Activated CD4-positive, alpha-beta T cell treated with anti-CD3 and anti-CD28 coated beads for 36 hours (primary cell): ENCODE results near the gene ERP44. TPM values are rescaled to one million over a fixed set of nuclear protein-coding genes. Genes with fewer than 3 reads are reported as not detected.
A peak's percentile ranks its signal among the peaks of the same experiment; 100 is the strongest.

Experiments used
- ATAC-seq: fragments of 200-7000 bp; cut with Tn5 transposase; one replicate; pipeline ENCODE4 v1.10.0; 2021; ENCODE audit warnings: mild to moderate bottlenecking, moderate library complexity
- CTCF ChIA-PET: fragments of 350-600 bp; sonication (Branson Sonifier 250); formaldehyde crosslinking; loops from one replicate; lab custom pipeline; 2021; ENCODE audit warnings: antibody characterized with exemption; lab: Charles Lee
- POLR2A ChIA-PET: fragments of 350-600 bp; sonication (Branson Sonifier 250); formaldehyde crosslinking; loops from one replicate; lab custom pipeline; 2021; ENCODE audit warnings: antibody characterized with exemption, inconsistent platforms; lab: Charles Lee
- DNase-seq: peaks from one replicate; pipeline ENCODE4 v3.0.0-alpha.2; 2020
- H3K27ac Mint-ChIP-seq: one replicate; pipeline ENCODE4 v1.8.0; 2021; ENCODE audit warnings: mixed read lengths
- H3K27me3 Mint-ChIP-seq: one replicate; pipeline ENCODE4 v1.8.0; 2021; ENCODE audit warnings: mixed read lengths
- H3K36me3 Mint-ChIP-seq: one replicate; pipeline ENCODE4 v1.8.0; 2021; ENCODE audit warnings: low read depth, mixed read lengths
- H3K4me1 Mint-ChIP-seq: one replicate; pipeline ENCODE4 v1.8.0; 2021; ENCODE audit warnings: mixed read lengths
- H3K4me3 Mint-ChIP-seq: one replicate; pipeline ENCODE4 v1.8.0; 2021; ENCODE audit warnings: mild to moderate bottlenecking, moderate library complexity, mixed read lengths
- H3K9me3 Mint-ChIP-seq: one replicate; pipeline ENCODE4 v1.8.0; 2021; ENCODE audit warnings: low read depth, mixed read lengths
- intact Hi-C, 2 experiments: fragments of 100-400 bp; cut with DNase I in 1 of 2; cut with micrococcal nuclease in 1 of 2; formaldehyde crosslinking; loops; one replicate each; pipeline versions ENCODE4 v1.14.2 to v1.15.1; 2022 to 2024; cut with DNase I, micrococcal nuclease
- total RNA-seq, 2 experiments: library from RNA; stranded (reverse); gene quantifications; one replicate each; pipeline ENCODE4 v1.2.3, GENCODE V29; 2021

ERP44 gene
- total RNA-seq, 2 experiments from 2014 or later: 12.0 to 12.4 TPM

GRCh38 chr9:100125910-100126309, 27.1 kb upstream of the ERP44 start:
- no peaks in the 10 kb centered on the region for H3K9me3 Mint-ChIP-seq
- POLR2A ChIA-PET: no interaction called here
- intact Hi-C loops: no loop called here

GRCh38 chr9:100125236-100125635, 26.4 kb upstream of the ERP44 start:
- H3K27ac Mint-ChIP-seq: no peak overlapping the region
- no peak overlapping the region for H3K4me3 Mint-ChIP-seq
- intact Hi-C loops: no loop called here
- ATAC-seq (no peak), DNase-seq (no peak)
- H3K27me3 Mint-ChIP-seq: no peaks in the 10 kb centered on the region
- H3K36me3 Mint-ChIP-seq: peaks cover 19% of the 10 kb centered on the region
- ChIA-PET POLR2A (no interaction called here), CTCF (no interaction called here)
- peaks cover 11% of the 10 kb centered on the region for H3K4me1 Mint-ChIP-seq
- no peaks in the 10 kb centered on the region for H3K9me3 Mint-ChIP-seq

More at GRCh38 chr9:100125910-100126309, 27.1 kb upstream of the ERP44 start:
- H3K27me3 Mint-ChIP-seq: no peaks in the 10 kb centered on the region
- no peak overlapping the region for H3K27ac Mint-ChIP-seq
- CTCF ChIA-PET: no interaction called here
- peaks cover 4% of the 10 kb centered on the region for H3K4me1 Mint-ChIP-seq
- H3K4me3 Mint-ChIP-seq: no peak overlapping the region
- DNase-seq (no peak), ATAC-seq (no peak)
- H3K36me3 Mint-ChIP-seq: peaks cover 16% of the 10 kb centered on the region

GRCh38 chr9:100120286-100120685, 21.5 kb upstream of the ERP44 start:
- ATAC-seq (peak; percentile 90), DNase-seq (no peak)
- POLR2A ChIA-PET: interaction anchor here (1.3 kb wide), 1 partner anchor 36 kb away, joined by 4 read pairs; no protein-coding TSS in a partner anchor
- CTCF ChIA-PET: interaction anchor here (0.6 to 0.7 kb wide), 2 partner anchors 34 to 651 kb away, joined by 3 to 4 read pairs; no protein-coding TSS in a partner anchor
- peaks cover 19% of the 10 kb centered on the region for H3K36me3 Mint-ChIP-seq
- peak overlapping the region; percentile 8 for H3K27ac Mint-ChIP-seq
- intact Hi-C loops: loop anchor here in 1 of 2 experiments (1.0 kb wide), 2 partner anchors 14 to 32 kb away; no protein-coding TSS in a partner anchor
- H3K9me3 Mint-ChIP-seq: no peaks in the 10 kb centered on the region
- H3K4me1 Mint-ChIP-seq: peaks cover 17% of the 10 kb centered on the region
- no peaks in the 10 kb centered on the region for H3K27me3 Mint-ChIP-seq
- no peak overlapping the region for H3K4me3 Mint-ChIP-seq

GRCh38 chr9:100117316-100117715, 18.5 kb upstream of the ERP44 start:
- no peaks in the 10 kb centered on the region for H3K9me3 Mint-ChIP-seq
- H3K27me3 Mint-ChIP-seq: no peaks in the 10 kb centered on the region
- ATAC-seq (no peak), DNase-seq (no peak)
- POLR2A ChIA-PET: no interaction called here
- H3K36me3 Mint-ChIP-seq: peaks cover 21% of the 10 kb centered on the region
- no peak overlapping the region for H3K4me3 Mint-ChIP-seq
- CTCF ChIA-PET: interaction anchor here (1.2 kb wide), 1 partner anchor 10 kb away, joined by 3 read pairs; no protein-coding TSS in a partner anchor
- peaks cover 21% of the 10 kb centered on the region for H3K4me1 Mint-ChIP-seq
- no peak overlapping the region for H3K27ac Mint-ChIP-seq
- intact Hi-C loops: no loop called here

GRCh38 chr9:100112677-100113336, 14.0 kb upstream of the ERP44 start:
- intact Hi-C loops: no loop called here
- Mint-ChIP-seq H3K4me3 (no peak overlapping the region), H3K4me1 (peaks cover 4% of the 10 kb centered on the region), H3K9me3 (no peaks in the 10 kb centered on the region), H3K27ac (no peak overlapping the region), H3K27me3 (no peaks in the 10 kb centered on the region), H3K36me3 (peaks cover 15% of the 10 kb centered on the region)
- DNase-seq (no peak), ATAC-seq (no peak)
- ChIA-PET CTCF (interaction anchor here (1.1 kb wide), 1 partner anchor 17 kb away, joined by 3 read pairs; no protein-coding TSS in a partner anchor), POLR2A (interaction anchor here (0.6 kb wide), 1 partner anchor 34 kb away, joined by 3 read pairs; no protein-coding TSS in a partner anchor)

- intact Hi-C loops: no loop called here
- Mint-ChIP-seq H3K4me3 (no peak overlapping the region), H3K4me1 (peaks cover 4% of the 10 kb centered on the region), H3K27ac (no peak overlapping the region), H3K9me3 (no peaks in the 10 kb centered on the region), H3K36me3 (peaks cover 15% of the 10 kb centered on the region), H3K27me3 (no peaks in the 10 kb centered on the region)
- ATAC-seq (no peak), DNase-seq (no peak)
- ChIA-PET CTCF (interaction anchor here (1.0 to 1.9 kb wide), 2 partner anchors 24 to 213 kb away, joined by 3 to 7 read pairs; no protein-coding TSS in a partner anchor), POLR2A (no interaction called here)
Observed at GRCh38 chr9:100111235-100111634, 12.4 kb upstream of the ERP44 start.

- intact Hi-C loops: no loop called here
Observed at GRCh38 chr9:100108559-100108958, 9.8 kb upstream of the ERP44 start.

GRCh38 chr9:100106616-100107015, 7.8 kb upstream of the ERP44 start:
- POLR2A ChIA-PET: no interaction called here
- intact Hi-C loops: loop anchor here in 1 of 2 experiments (1.0 kb wide), 1 partner anchor 14 kb away; no protein-coding TSS in a partner anchor
- Mint-ChIP-seq H3K36me3 (peaks cover 17% of the 10 kb centered on the region), H3K4me3 (no peak overlapping the region), H3K4me1 (peaks cover 8% of the 10 kb centered on the region), H3K9me3 (no peaks in the 10 kb centered on the region), H3K27ac (no peak overlapping the region), H3K27me3 (no peaks in the 10 kb centered on the region)
- ATAC-seq (peak; percentile 20), DNase-seq (no peak)
- CTCF ChIA-PET: no interaction called here

More at GRCh38 chr9:100108559-100108958, 9.8 kb upstream of the ERP44 start:
- Mint-ChIP-seq H3K9me3 (no peaks in the 10 kb centered on the region), H3K4me3 (no peak overlapping the region), H3K4me1 (peaks cover 9% of the 10 kb centered on the region), H3K27me3 (no peaks in the 10 kb centered on the region), H3K27ac (no peak overlapping the region), H3K36me3 (peaks cover 14% of the 10 kb centered on the region)
- DNase-seq: no peak
- no peak for ATAC-seq
- ChIA-PET POLR2A (no interaction called here), CTCF (no interaction called here)

GRCh38 chr9:100105861-100106260, 7.1 kb upstream of the ERP44 start:
- peak; percentile 90 for ATAC-seq
- DNase-seq: no peak
- peaks cover 8% of the 10 kb centered on the region for H3K4me1 Mint-ChIP-seq
- ChIA-PET POLR2A (no interaction called here), CTCF (interaction anchor here (1.0 kb wide), 1 partner anchor 19 kb away, joined by 4 read pairs; no protein-coding TSS in a partner anchor)
- H3K36me3 Mint-ChIP-seq: peaks cover 15% of the 10 kb centered on the region
- H3K27me3 Mint-ChIP-seq: no peaks in the 10 kb centered on the region
- H3K4me3 Mint-ChIP-seq: no peak overlapping the region
- H3K9me3 Mint-ChIP-seq: no peaks in the 10 kb centered on the region
- intact Hi-C loops: loop anchor here in 1 of 2 experiments (1.0 kb wide), 1 partner anchor 14 kb away; no protein-coding TSS in a partner anchor
- no peak overlapping the region for H3K27ac Mint-ChIP-seq

GRCh38 chr9:100104314-100104713, 5.5 kb upstream of the ERP44 start:
- Mint-ChIP-seq H3K4me1 (peaks cover 12% of the 10 kb centered on the region), H3K27ac (no peak overlapping the region), H3K9me3 (no peaks in the 10 kb centered on the region), H3K36me3 (peaks cover 15% of the 10 kb centered on the region), H3K4me3 (no peak overlapping the region), H3K27me3 (no peaks in the 10 kb centered on the region)
- ChIA-PET POLR2A (no interaction called here), CTCF (interaction anchor here (0.6 to 0.7 kb wide), 2 partner anchors 477 to 1245 kb away, joined by 3 read pairs; no protein-coding TSS in a partner anchor)
- DNase-seq (peak; percentile 19), ATAC-seq (peak; percentile 27)
- intact Hi-C loops: no loop called here

- no peak overlapping the region for H3K4me3 Mint-ChIP-seq
- no peaks in the 10 kb centered on the region for H3K27me3 Mint-ChIP-seq
- intact Hi-C loops: no loop called here
- DNase-seq (no peak), ATAC-seq (no peak)
- POLR2A ChIA-PET: no interaction called here
- no peak overlapping the region for H3K27ac Mint-ChIP-seq
- peaks cover 17% of the 10 kb centered on the region for H3K4me1 Mint-ChIP-seq
- H3K9me3 Mint-ChIP-seq: no peaks in the 10 kb centered on the region
- CTCF ChIA-PET: interaction anchor here (0.7 to 1.1 kb wide), 4 partner anchors 9 to 248 kb away, joined by 3 to 4 read pairs (median 4); no protein-coding TSS in a partner anchor
- peaks cover 9% of the 10 kb centered on the region for H3K36me3 Mint-ChIP-seq
Observed at GRCh38 chr9:100101608-100102007, 2.8 kb upstream of the ERP44 start.
